Cardiac atrium fibroblast (primary cell): Measurements from ENCODE around the gene LMF2. TPM values are rescaled to one million over a fixed set of nuclear protein-coding genes. Genes with fewer than 3 reads are reported as not detected.

Experiments used
- total RNA-seq: library from RNA; depleted of rRNA; stranded (reverse); fragments of >200 nt; gene quantifications from 2 replicates; pipeline ENCODE4 v1.2.3, GENCODE V29; 2015

Gene LMF2, protein sequence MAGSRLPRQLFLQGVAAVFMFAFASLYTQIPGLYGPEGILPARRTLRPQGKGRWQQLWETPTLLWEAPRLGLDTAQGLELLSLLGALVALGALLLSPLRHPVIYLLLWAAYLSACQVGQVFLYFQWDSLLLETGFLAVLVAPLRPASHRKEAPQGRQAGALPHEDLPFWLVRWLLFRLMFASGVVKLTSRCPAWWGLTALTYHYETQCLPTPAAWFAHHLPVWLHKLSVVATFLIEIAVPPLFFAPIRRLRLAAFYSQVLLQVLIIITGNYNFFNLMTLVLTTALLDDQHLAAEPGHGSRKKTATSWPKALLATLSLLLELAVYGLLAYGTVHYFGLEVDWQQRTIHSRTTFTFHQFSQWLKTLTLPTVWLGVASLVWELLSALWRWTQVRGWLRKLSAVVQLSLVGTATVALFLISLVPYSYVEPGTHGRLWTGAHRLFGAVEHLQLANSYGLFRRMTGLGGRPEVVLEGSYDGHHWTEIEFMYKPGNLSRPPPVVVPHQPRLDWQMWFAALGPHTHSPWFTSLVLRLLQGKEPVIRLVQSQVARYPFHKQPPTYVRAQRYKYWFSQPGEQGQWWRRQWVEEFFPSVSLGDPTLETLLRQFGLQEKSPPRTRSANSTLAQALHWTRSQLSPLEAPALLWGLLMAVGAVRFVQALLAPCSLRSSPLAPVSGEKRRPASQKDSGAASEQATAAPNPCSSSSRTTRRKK
- total RNA-seq: 92.3 and 98.9 TPM in 2 replicates

DNA sequence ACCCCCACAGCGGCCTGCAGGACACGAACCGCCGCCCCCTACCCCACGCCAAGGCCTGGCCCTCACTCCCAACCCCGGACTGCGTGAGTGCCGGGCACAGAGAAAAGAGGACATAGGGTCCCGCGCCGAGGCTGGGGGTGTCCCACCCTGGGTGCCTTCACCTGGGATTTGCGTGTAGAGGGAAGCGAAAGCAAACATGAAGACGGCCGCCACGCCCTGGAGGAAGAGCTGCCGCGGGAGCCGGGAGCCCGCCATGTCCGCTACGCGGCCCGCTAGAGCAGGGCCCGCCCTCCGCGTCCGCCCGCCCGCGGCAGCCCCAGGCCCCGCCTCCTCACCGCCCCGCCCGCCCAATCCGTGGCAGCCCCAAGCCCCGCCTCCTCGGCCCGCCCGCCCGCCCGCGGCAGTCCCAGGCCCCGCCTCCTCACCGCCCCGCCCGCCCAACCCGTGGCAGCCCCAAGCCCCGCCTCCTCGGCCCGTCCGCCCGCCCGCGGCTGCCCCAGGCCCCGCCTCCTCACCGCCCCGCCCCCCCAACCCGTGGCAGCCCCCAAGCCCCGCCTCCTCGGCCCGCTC lies at the start of gene LMF2:
Gene LMF2, minus strand, starts transcription at position 282 of the 570 bp plus-strand sequence. Its CDS starts 27 bp downstream, at position 255.

DNA sequence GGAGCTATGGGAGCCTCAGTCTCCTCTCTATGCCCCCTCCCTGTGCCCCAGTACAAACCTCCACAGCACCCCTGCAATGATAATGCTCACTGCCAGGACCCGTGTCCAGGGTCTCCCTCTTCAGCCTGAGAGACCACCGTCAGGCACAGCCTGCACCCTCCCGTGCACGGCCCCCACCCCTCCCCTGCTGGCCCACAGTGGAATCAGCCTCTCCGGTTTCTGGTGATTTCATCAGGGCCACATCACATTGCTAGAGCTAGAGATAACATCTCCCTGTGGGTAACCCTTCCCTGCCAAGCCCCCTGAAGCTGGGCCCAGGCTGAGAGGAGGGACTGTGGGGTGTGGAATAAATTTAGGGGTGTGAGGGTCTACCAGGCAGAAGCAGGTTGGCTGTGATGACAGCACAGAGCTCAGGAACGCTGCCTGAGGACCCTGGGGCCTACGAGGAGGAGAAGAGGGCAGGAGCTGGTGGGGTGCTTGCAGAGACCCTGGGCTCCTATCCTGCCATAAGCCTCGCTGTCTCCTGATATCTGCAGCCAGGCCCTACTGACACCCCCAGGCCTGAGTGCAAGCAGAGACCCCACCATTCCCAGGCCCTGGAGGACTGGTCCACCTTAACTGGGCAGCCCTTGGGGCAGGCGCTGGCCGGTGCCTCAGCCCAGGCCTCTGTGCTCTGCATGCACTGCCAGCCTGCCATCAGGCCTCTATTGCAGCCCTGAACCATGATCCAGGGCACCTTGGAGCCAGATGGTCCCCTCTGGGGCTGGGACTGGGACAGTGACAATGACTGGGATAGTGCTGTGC lies 38.2 kb upstream of the LMF2 start, which contains the start of gene KLHDC7B:
Gene KLHDC7B, plus strand, starts transcription at position 378 of the 804 bp plus-strand sequence. Its CDS starts 345 bp downstream, at position 723.

DNA sequence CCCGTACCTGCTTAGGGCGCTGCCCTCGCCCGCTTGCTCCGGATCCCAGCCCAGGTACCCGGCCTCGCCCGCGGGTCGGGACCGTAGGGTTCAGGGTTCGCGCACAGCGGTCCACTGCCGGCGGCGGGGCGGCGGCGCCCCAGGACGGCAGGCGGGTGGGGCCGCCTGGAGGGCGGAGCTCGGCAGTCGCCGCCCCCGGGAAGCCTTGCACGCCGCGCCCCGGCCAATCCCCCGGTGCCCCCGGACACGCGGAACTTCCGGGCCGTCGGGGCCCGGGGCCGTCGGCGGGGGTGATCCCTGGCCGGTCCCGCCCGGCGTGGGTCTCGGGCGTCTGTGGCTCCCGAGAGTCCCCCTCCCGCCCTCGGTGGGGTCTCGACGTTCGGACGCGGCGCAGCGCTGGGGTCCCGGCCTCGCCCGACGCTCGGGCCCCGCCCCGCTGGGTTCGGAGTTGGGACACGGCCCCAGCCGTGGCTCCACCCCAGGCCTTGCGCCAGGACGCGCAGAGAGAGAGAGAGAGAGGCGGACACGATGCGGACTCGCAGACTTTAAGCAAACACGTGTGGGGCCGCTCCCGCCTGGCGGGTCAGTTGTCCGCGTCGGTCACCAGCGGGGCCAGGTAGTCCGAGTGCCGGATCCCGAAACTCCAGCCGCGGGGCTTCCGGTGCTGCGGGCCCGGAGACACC lies 22.5 kb upstream of the LMF2 start, which contains the start of gene TYMP:
Gene TYMP, minus strand, starts transcription at position 116 of the 683 bp plus-strand sequence. CDS start 303 bp downstream, outside the sequence.

DNA sequence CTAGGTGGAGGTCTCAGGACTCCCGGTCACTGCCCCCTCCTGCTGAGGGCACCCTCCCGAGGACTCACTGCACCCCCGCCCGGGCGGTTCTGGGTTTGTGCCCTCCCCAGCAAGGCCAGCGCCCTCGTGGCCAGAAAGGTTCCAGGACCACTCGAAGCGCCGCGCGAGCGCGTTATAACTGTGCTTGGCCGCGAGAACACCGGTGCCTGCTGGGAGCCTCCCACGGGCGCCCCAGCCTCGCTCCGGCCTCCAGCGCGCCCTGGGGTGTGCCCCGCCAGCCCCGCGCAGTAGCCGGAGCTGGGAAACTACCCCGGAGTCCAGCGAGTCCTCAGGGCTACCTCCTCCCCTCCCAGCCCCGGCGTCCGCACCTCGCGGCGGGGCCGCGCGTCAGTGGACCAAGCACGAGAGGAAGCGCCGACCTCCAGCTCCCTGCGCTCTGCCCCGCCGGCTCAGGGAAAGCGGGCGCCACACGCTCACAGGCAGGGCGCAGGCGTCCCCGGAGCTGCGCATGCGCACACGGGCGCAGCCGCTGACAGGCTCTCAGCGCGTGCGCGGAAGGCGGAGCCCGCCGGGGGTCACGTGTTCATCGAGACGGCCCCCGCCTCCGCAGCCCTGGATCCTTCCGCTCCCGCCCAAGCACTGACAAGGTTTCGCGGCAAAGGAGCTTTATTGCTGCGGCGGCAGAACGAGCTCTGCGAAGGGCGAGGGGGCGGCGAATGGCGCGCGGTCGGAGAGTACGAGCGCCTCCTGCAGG lies 17.8 kb upstream of the LMF2 start, which contains the start of gene SCO2:
Gene SCO2, minus strand, starts transcription at position 495 of the 754 bp plus-strand sequence. CDS start 1,187 bp downstream, outside the sequence.

DNA sequence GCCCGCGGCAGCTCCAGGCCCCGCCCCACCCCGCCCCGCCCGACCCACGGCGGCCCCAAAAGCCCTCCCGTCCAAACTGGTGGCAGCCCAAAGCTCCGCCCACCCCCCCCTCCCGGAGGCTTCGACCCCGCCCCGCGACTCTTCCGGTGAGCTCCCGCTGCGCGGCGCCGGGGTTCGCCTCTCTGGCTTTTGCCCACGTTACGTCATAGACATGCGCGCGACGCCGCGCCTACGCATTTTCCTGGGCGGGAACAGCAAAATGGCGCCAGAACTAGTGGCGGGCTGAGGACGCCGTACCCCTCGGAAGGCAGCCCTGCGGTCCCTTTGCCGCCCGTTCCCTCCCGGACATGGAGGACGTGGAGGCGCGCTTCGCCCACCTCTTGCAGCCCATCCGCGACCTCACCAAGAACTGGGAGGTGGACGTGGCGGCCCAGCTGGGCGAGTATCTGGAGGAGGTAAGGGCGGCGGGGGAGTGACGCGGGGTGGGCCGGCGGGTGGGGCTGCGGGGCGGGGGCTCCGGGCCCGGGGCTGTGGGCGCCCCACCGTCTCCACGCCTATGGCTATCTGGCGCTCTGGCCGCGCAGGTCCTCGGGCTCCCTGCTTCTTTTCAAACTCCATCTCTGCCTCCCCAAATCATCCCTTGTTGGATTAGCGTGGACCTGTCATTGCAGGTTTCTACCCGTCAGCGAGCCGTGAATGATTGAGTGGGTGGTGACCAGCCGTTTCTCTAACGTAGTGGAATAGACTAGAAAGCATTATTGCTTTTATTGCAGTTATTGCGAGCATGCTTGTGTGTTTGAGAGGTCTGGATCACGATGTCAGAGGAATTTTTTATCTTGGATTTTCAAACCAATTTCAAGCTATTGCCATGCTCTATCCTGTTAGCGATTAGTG lies 736 bp upstream of the LMF2 start, which contains the start of gene NCAPH2:
Gene NCAPH2, plus strand, starts transcription at position 234 of the 894 bp plus-strand sequence. Its CDS starts 114 bp downstream, at position 348.

DNA sequence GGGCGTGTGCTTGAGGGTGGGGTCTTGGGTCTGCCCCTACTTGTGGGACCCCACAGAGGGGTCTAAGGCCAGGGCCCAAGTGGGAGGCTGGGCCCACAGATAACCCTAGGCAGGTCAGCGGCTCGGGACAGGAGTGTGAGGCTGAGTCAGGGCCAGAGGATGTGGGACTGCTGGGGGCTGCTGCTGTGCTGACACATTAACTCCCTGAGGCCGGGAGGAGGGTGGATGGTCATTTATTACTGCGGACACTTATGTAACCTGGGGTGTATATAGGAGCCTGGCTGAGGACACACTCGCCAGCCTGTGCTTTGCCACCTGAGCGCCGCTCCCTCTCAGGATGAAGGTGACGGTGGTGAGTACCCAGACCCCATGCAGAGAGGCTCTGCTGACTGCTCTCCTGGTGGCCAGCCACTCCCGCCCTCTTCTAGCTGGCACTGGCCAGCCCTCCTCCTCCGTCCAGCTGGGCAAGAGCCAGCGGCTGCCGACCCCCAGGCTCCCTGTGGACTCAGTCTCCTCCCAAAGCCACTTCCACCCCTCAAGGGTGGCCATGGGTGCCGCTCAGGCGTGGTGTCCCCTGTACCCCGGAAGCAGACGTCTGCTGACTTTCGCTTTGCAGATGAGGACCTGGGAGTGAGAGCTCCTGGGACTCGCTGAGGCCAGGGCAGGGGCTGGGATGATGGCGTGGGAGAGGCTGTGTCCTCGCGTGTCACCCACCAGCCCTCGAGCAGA lies 20.8 kb downstream of the LMF2 start, which contains the start of gene MIOX:
Gene MIOX, plus strand, starts transcription at position 299 of the 729 bp plus-strand sequence. Its CDS starts 39 bp downstream, at position 338.

DNA sequence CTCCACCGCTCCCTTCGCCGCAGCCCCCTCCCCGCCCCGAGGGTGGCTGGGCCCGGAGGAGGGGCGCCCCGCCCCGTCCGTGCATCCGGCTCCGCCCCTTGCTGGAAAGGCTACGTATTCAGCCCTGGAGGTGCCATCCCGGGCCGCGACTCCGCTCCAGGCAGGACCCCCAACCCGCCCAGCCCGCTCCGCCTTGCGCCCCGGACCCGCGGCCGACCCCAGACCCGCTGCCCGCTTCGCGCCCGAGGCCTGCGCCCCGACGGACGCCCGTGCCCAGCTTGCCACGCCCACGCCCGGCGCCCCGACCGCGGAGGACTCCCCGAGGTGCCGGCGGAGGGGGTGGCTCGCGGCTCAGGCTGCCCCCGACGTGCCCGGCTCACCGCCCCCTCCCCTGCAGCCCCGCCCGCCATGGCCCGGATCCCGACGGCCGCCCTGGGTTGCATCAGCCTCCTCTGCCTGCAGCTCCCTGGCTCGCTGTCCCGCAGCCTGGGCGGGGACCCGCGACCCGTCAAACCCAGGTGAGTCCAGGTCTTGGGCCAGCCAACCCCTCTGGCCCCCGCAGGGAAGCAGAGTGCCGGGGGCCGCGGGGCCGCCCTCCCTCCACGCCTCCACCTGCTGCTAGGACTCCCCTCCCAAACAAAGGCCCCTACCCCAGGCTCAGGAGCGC lies 25.9 kb downstream of the LMF2 start, which contains the start of gene ADM2:
Gene ADM2, plus strand, starts transcription at position 104 of the 667 bp plus-strand sequence. Its CDS starts 305 bp downstream, at position 409.

DNA sequence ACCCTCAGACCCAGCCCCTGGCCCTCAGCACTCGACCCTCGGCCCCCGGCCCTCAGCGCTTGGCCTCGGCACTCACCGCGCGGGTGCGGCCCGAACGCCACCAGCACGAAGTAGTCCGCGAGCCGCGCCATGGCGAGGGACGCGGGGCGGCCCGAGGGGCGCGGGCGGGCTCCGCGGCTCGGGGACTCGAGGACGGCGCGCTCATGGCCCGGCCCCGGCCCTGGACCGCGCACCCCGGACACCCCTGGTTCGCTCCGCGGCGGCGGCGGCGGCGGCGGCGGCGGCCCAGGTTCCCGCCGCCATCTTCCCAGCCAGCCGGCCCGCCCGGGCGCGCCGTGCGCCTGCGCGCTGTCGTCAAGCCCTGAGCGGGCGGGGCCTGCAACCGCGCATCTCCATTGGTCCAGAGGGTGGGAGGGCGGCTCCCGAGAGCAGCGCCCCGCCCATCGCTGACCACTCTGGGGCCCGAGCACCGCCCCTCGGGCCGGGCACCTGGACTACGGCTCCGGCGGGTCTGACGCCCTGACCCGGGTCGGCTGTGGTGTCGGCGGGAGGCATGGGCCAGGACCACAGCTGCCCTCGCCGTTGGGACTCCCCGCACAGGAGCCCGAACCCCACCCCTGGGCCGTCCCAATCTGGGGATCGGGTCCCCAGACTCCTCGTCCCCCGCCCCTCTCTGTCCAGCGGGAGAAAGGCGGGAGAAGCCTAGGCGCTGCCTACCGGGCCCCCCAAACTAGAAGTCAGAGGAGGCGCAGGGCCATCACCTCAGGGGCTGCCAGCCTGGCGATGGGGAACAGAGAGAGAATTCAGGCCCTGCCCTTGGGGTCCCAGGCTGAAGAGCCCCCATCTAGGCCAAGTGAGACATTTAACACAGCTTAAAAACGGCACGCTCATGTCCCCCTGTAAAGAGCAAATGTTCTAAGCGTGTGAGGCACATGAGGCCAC lies 32.5 kb downstream of the LMF2 start, which contains the start of gene SBF1:
Gene SBF1, minus strand, starts transcription at position 326 of the 942 bp plus-strand sequence. Its CDS starts 195 bp downstream, at position 131.

Other genes with a start within 250 kb of the LMF2 start
- 37.4 and 43.9 TPM in 2 replicates for gene MAPK12, start 246.0 kb downstream of the LMF2 start, total RNA-seq
- gene MAPK11, start 237.3 kb downstream of the LMF2 start, total RNA-seq: 12.6 and 14.4 TPM in 2 replicates
- gene PLXNB2, start 200.1 kb downstream of the LMF2 start, total RNA-seq: 84.8 and 155 TPM in 2 replicates
- 0.81 and 4.5 TPM in 2 replicates for gene DENND6B, start 180.7 kb downstream of the LMF2 start, total RNA-seq
- 47.3 and 51.6 TPM in 2 replicates for gene PPP6R2, start 164.4 kb downstream of the LMF2 start, total RNA-seq
- 48.1 and 49.5 TPM in 2 replicates for gene SBF1, start 32.7 kb downstream of the LMF2 start, total RNA-seq
- 10.2 and 10.8 TPM in 2 replicates for gene ADM2, start 26.2 kb downstream of the LMF2 start, total RNA-seq
- gene MIOX, start 20.8 kb downstream of the LMF2 start, total RNA-seq: not detected in 2 replicates
- 20.0 and 24.9 TPM in 2 replicates for gene NCAPH2, start 522 bp upstream of the LMF2 start, total RNA-seq
- gene SCO2, start 17.9 kb upstream of the LMF2 start, total RNA-seq: 0.81 and 1.6 TPM in 2 replicates
- 48.4 and 51.1 TPM in 2 replicates for gene TYMP, start 22.3 kb upstream of the LMF2 start, total RNA-seq
- gene KLHDC7B, start 38.2 kb upstream of the LMF2 start, total RNA-seq: not detected in 2 replicates
- not detected in 2 replicates for gene SYCE3, start 55.2 kb upstream of the LMF2 start, total RNA-seq
- 1.8 TPM in 1 of 2 replicates, not detected in the other for gene CPT1B, start 70.7 kb upstream of the LMF2 start, total RNA-seq
- 19.1 and 22.9 TPM in 2 replicates for gene CHKB, start 75.1 kb upstream of the LMF2 start, total RNA-seq
- 1.3 and 2.0 TPM in 2 replicates for gene MAPK8IP2, start 93.1 kb upstream of the LMF2 start, total RNA-seq
- gene ARSA, start 120.5 kb upstream of the LMF2 start, total RNA-seq: 73.8 and 77.8 TPM in 2 replicates
- 1.4 and 2.4 TPM in 2 replicates for gene SHANK3, start 165.1 kb upstream of the LMF2 start, total RNA-seq
- not detected in 2 replicates for gene ACR, start 230.5 kb upstream of the LMF2 start, total RNA-seq